ENCODE measurements around the gene DCLK3.

- no peak for TF ChIP-seq CTCF (IDR thresholded peaks at IDR 0.05; ENCODE audit: low read length)
- TF ChIP-seq EZH2 (optimal IDR thresholded peaks at IDR 0.05; ENCODE audit: low read depth, low read length) = no peak
These were observed 70.7 kb downstream of the DCLK3 start for GRCh38 chr3:36693670-36694069.

All from MM.1S (cell line).